Mucosa of descending colon (tissue), 3 donors: Measurements from ENCODE around the gene PLAC9. TPM values are rescaled to one million over a fixed set of nuclear protein-coding genes. Genes with fewer than 3 reads are reported as not detected.

Experiments used
- ATAC-seq: fragments of 200-7000 bp; cut with Tn5 transposase; one replicate; pipeline ENCODE4 v1.9.1; 2020; ENCODE audit warnings: mild to moderate bottlenecking, moderate library complexity
- DNase-seq, 3 donors: peaks; one replicate each; pipeline ENCODE4 v3.0.0-alpha.2; 2020
- H3K36me3 ChIP-seq: fragments of 200-600 bp; one replicate; pipeline ENCODE4 v1.8.0; 2021; ENCODE audit warnings: low read depth, mild to moderate bottlenecking
- H3K4me1 ChIP-seq: fragments of 200-600 bp; one replicate; pipeline ENCODE4 v1.8.0; 2021; ENCODE audit warnings: low read depth, mild to moderate bottlenecking
- H3K4me3 ChIP-seq: fragments of 200-600 bp; one replicate; pipeline ENCODE4 v1.8.0; 2021; ENCODE audit warnings: mild to moderate bottlenecking
- H3K9me3 ChIP-seq: fragments of 200-600 bp; one replicate; pipeline ENCODE4 v1.8.0; 2021; ENCODE audit warnings: mild to moderate bottlenecking
- intact Hi-C, 2 donors: fragments of 100-400 bp; cut with DNase I in 1 of 2; cut with micrococcal nuclease in 1 of 2; formaldehyde crosslinking; loops; one replicate each; pipeline versions ENCODE4 v1.11.0 to v1.11.1; 2022; cut with DNase I, micrococcal nuclease
- total RNA-seq, 3 donors: library from RNA; stranded (reverse); fragmentation: NEBNext Ultra II Directional in 2 of 3; extraction: Animal tissue kit (Norgen Biotek cat#: 25700) in 2 of 3; gene quantifications; one replicate each; pipeline versions ENCODE4 v1.2.1 to v1.2.4, GENCODE V29; 2021 to 2023
- TF ChIP-seq, protein P1 (sequence below): fragments of 200-600 bp; IDR thresholded peaks from one replicate; pipeline ENCODE4 v1.8.0; 2022; ENCODE audit warnings: antibody characterized with exemption, mild to moderate bottlenecking
- donor health status: DM: no; HTN: no; CAD: no; lungs with moderate emphysema.
- donor health status: DM: no; HTN: no; CAD: no.
- donor health status: DM: no; HTN: yes; CAD: no.

Gene PLAC9
- total RNA-seq, 3 donors from 2014 or later = 3.2 to 15.1 (median 11.8) TPM

DNA sequence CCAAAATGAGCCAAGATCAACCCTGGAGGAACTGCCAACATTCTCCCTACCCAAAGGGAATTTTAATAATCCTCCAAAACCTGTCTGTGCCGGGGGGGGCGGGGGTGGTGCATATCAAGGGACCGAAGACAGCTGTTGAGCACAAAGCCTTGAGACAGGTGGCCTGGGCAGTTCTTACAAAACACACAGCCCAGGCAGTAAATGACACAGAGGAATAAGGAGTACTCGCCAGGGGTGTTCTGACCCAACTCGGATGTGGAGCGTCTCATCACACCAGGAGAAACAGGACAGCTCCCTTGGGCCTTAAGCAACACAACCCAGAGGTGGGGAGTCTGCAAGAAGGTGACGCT lies 35.6 kb downstream of the PLAC9 start:
- Histone ChIP-seq H3K4me1 (peaks cover 59% of the 10 kb centered on the region), H3K36me3 (no peaks in the 10 kb centered on the region), H3K9me3 (no peaks in the 10 kb centered on the region), H3K4me3 (no peak overlapping the region)
- intact Hi-C loops = no loop called here
- TF ChIP-seq, protein P1, sequence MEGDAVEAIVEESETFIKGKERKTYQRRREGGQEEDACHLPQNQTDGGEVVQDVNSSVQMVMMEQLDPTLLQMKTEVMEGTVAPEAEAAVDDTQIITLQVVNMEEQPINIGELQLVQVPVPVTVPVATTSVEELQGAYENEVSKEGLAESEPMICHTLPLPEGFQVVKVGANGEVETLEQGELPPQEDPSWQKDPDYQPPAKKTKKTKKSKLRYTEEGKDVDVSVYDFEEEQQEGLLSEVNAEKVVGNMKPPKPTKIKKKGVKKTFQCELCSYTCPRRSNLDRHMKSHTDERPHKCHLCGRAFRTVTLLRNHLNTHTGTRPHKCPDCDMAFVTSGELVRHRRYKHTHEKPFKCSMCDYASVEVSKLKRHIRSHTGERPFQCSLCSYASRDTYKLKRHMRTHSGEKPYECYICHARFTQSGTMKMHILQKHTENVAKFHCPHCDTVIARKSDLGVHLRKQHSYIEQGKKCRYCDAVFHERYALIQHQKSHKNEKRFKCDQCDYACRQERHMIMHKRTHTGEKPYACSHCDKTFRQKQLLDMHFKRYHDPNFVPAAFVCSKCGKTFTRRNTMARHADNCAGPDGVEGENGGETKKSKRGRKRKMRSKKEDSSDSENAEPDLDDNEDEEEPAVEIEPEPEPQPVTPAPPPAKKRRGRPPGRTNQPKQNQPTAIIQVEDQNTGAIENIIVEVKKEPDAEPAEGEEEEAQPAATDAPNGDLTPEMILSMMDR = no peak
- DNase-seq (no peak), ATAC-seq (no peak)

DNA sequence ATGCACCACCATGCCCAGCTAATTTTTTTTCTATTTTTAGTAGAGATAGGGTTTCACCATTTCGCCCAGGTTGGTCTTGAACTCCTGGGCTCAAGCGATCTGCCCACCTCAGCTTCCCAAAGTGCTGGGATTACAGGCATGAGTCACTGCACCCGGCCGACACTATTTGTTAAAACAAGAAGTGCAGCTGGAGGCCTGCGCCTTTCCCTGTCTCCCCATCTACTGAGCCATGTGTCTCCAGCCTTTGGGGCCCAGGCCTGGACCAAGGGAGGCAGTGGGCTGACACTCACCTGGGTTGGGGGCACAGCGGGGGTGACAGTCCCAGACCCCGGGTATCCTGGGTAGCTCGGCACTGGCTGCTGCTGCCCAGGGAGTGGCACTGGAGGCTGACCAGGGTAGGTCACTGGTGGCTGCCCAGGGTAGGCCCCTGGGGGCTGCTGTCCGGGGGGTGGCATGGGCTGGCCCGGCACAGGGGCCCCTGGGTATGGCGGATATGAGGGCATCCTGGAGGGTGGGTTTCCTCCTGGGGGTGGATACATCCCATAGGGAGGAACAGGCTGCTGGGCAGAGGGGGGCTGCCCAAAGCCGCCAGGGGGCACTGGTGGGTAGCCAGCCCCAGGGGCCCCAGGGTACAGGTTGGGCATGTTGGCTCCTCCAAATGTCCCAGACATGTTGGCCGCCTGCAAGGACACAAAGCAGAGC lies 36.3 kb downstream of the PLAC9 start:
- Histone ChIP-seq H3K4me3 (no peak overlapping the region), H3K4me1 (peaks cover 58% of the 10 kb centered on the region), H3K9me3 (no peaks in the 10 kb centered on the region), H3K36me3 (no peaks in the 10 kb centered on the region)
- DNase-seq (no peak), ATAC-seq (no peak)
- TF ChIP-seq, protein P1 = no peak
- intact Hi-C loops = no loop called here

- peak; percentile 58 for ATAC-seq
- Histone ChIP-seq H3K4me3 (no peak overlapping the region), H3K4me1 (peaks cover 51% of the 10 kb centered on the region), H3K9me3 (no peaks in the 10 kb centered on the region), H3K36me3 (no peaks in the 10 kb centered on the region)
- DNase-seq = peak in 1 of 3 donors; percentile 55
- intact Hi-C loops = no loop called here
- TF ChIP-seq, protein P1 = no peak
Observed at GRCh38 chr10:80170026-80170425, 37.5 kb downstream of the PLAC9 start.

- peaks cover 45% of the 10 kb centered on the region for H3K4me1 ChIP-seq
- TF ChIP-seq, protein P1 = no peak
- intact Hi-C loops = no loop called here
- H3K4me3 ChIP-seq = no peak overlapping the region
- peak; percentile 6 for ATAC-seq
- H3K36me3 ChIP-seq = no peaks in the 10 kb centered on the region
- no peak for DNase-seq
- H3K9me3 ChIP-seq = no peaks in the 10 kb centered on the region
Observed at GRCh38 chr10:80170641-80171040, 38.1 kb downstream of the PLAC9 start.

DNA sequence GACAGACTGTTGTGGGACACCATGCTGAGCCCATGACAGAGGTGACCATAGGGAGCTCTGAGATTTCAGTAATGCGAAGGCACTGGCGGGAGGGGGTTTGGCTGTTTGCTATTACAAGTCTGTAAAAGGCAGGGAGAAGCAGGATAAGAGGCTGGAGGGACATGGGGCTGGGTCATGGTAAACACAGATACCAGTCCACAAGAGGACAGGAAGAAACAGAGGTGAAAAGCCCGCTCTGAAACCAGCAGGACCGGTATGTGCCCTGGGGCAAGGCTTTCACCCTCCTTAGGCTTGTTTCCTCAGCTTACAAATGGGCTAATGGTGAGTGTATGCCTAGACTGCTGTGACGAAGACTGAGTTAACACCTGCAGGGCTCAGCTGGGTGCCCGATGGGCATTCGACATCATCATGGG lies 38.7 kb downstream of the PLAC9 start:
- H3K36me3 ChIP-seq = no peaks in the 10 kb centered on the region
- TF ChIP-seq, protein P1 = no peak
- peak; percentile 80 for ATAC-seq
- intact Hi-C loops = no loop called here
- H3K9me3 ChIP-seq = no peaks in the 10 kb centered on the region
- H3K4me3 ChIP-seq = no peak overlapping the region
- H3K4me1 ChIP-seq = peaks cover 44% of the 10 kb centered on the region
- DNase-seq = peak; percentile 71 to 77 (median 72)
